Uterus (tissue), 2 donors: ENCODE data around the gene OPN1SW.

Experiments
- POLR2A ChIP-seq, 2 donors: fragments of 450-650 bp; IDR thresholded peaks; one replicate each; pipeline ENCODE4 v1.6.1; 2016; ENCODE audit warnings: antibody characterized with exemption in 2 of 2, mild to moderate bottlenecking in 1 of 2, moderate library complexity in 1 of 2
- TF ChIP-seq, protein P1 (sequence below), 4 experiments: fragments of 200-600 bp in 2 of 4; fragments of 450-650 bp in 2 of 4; sonication (generic) in 2 of 4; IDR thresholded peaks; one replicate each; pipeline ENCODE4 v1.5.1; 2016 to 2019; ENCODE audit warnings: antibody characterized with exemption in 4 of 4, mild to moderate bottlenecking in 2 of 4, moderate library complexity in 1 of 4

- TF ChIP-seq POLR2A (IDR thresholded peaks at IDR 0.05) = no peak
- TF ChIP-seq, protein P1, sequence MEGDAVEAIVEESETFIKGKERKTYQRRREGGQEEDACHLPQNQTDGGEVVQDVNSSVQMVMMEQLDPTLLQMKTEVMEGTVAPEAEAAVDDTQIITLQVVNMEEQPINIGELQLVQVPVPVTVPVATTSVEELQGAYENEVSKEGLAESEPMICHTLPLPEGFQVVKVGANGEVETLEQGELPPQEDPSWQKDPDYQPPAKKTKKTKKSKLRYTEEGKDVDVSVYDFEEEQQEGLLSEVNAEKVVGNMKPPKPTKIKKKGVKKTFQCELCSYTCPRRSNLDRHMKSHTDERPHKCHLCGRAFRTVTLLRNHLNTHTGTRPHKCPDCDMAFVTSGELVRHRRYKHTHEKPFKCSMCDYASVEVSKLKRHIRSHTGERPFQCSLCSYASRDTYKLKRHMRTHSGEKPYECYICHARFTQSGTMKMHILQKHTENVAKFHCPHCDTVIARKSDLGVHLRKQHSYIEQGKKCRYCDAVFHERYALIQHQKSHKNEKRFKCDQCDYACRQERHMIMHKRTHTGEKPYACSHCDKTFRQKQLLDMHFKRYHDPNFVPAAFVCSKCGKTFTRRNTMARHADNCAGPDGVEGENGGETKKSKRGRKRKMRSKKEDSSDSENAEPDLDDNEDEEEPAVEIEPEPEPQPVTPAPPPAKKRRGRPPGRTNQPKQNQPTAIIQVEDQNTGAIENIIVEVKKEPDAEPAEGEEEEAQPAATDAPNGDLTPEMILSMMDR (IDR thresholded peaks at IDR 0.05) = no peak
Measured at GRCh38 chr7:128738570-128739047, 37.0 kb downstream of the OPN1SW start.
